Naive B cell (primary cell): ENCODE results near the gene NADK2. TPM values are rescaled to one million over a fixed set of nuclear protein-coding genes. Genes with fewer than 3 reads are reported as not detected.
A peak's percentile ranks its signal among the peaks of the same experiment; 100 is the strongest.
"Not testable (repeated sequence)": the region's sequence is repeated elsewhere in the genome, so short reads cannot be mapped to it uniquely, and the experiment has no call there.

Experiments
- ATAC-seq, 2 donors: fragments of 150-1000 bp; cut with Tn5 transposase; 2 replicates each; pipeline ENCODE4 v1.10.0; 2021; ENCODE audit warnings: low read depth in 2 of 2, mild to moderate bottlenecking in 2 of 2, moderate library complexity in 2 of 2
- DNase-seq: peaks from one replicate; pipeline ENCODE4 v3.0.0; 2022
- H3K27ac Mint-ChIP-seq, 6 donors: one replicate each; pipeline ENCODE4 v1.8.0; 2020 to 2022; ENCODE audit warnings: mild to moderate bottlenecking in 6 of 6, mixed read lengths in 6 of 6, moderate library complexity in 5 of 6, inconsistent platforms in 2 of 6
- H3K27me3 Mint-ChIP-seq, 3 donors: one replicate each; pipeline ENCODE4 v1.8.0; 2021 to 2022; ENCODE audit warnings: mixed read lengths in 3 of 3, mild to moderate bottlenecking in 1 of 3
- H3K36me3 Mint-ChIP-seq, 2 donors: one replicate each; pipeline ENCODE4 v1.8.0; 2020 to 2022; ENCODE audit warnings: mixed read lengths in 2 of 2, inconsistent platforms in 1 of 2, mild to moderate bottlenecking in 1 of 2
- H3K4me1 Mint-ChIP-seq, 3 donors: one replicate each; pipeline ENCODE4 v1.8.0; 2020 to 2022; ENCODE audit warnings: mixed read lengths in 3 of 3, inconsistent platforms in 1 of 3, mild to moderate bottlenecking in 1 of 3, moderate library complexity in 1 of 3
- H3K4me3 Mint-ChIP-seq, 8 donors: one replicate each; pipeline ENCODE4 v1.8.0; 2020 to 2022; ENCODE audit warnings: mild to moderate bottlenecking in 8 of 8, mixed read lengths in 8 of 8, moderate library complexity in 8 of 8, inconsistent platforms in 2 of 8
- H3K9me3 Mint-ChIP-seq, 7 donors: one replicate each; pipeline ENCODE4 v1.8.0; 2020 to 2022; ENCODE audit warnings: mixed read lengths in 7 of 7, mild to moderate bottlenecking in 5 of 7, inconsistent platforms in 2 of 7, moderate library complexity in 1 of 7
- polyA plus RNA-seq, 6 donors: library from polyadenylated mRNA; unstranded; fragments of 300-500 nt; fragmentation: Illumina TruSeq; gene quantifications; one replicate each; pipeline ENCODE4 v1.2.3, GENCODE V29; 2021; ENCODE audit warnings: low read depth in 6 of 6

The NADK2 gene
- polyA plus RNA-seq: 1 to 10 TPM; 1.0 to 7.1 (median 4.2) TPM

- H3K4me1 Mint-ChIP-seq: peaks cover 24 to 44% (median 27%) of the 10 kb centered on the region in 3 donors
- no peaks in the 10 kb centered on the region for H3K9me3 Mint-ChIP-seq
- H3K27ac Mint-ChIP-seq: peak within 1 kb of the TSS; percentile 91 to 97 (median 95)
- no peaks in the 10 kb centered on the region for H3K27me3 Mint-ChIP-seq
- DNase-seq: peak; percentile 94
- no peaks in the 10 kb centered on the region for H3K36me3 Mint-ChIP-seq
- peak within 1 kb of the TSS; percentile 85 to 97 (median 94) for H3K4me3 Mint-ChIP-seq
- peak; percentile 80 for ATAC-seq
These were observed at the start of gene NADK2 for GRCh38 chr5:36241631-36242533. TSS of gene NADK2 (minus strand) at chr5:36241925. CDS start at chr5:36241798, 127 bp downstream.

- no peak overlapping the region for H3K27ac Mint-ChIP-seq
- no peaks in the 10 kb centered on the region for H3K27me3 Mint-ChIP-seq
- H3K4me3 Mint-ChIP-seq: no peak overlapping the region
- no peaks in the 10 kb centered on the region for H3K36me3 Mint-ChIP-seq
- no peak for DNase-seq
- peaks cover 0 to 6% (median 0%) of the 10 kb centered on the region in 7 donors for H3K9me3 Mint-ChIP-seq
- peaks cover 0 to 6% (median 3%) of the 10 kb centered on the region in 3 donors for H3K4me1 Mint-ChIP-seq
- ATAC-seq: no peak
These were observed 44.3 kb upstream of the NADK2 start for GRCh38 chr5:36285837-36286615.

GRCh38 chr5:36283775-36284174, 42.0 kb upstream of the NADK2 start:
- H3K27ac Mint-ChIP-seq: peak overlapping the region in 2 of 6 donors; percentile 2 to 43
- not testable (repeated sequence) for DNase-seq, H3K36me3 Mint-ChIP-seq, H3K27me3 Mint-ChIP-seq, H3K9me3 Mint-ChIP-seq, H3K4me3 Mint-ChIP-seq, H3K4me1 Mint-ChIP-seq
- ATAC-seq: peak in 1 of 2 donors; percentile 27

DNA sequence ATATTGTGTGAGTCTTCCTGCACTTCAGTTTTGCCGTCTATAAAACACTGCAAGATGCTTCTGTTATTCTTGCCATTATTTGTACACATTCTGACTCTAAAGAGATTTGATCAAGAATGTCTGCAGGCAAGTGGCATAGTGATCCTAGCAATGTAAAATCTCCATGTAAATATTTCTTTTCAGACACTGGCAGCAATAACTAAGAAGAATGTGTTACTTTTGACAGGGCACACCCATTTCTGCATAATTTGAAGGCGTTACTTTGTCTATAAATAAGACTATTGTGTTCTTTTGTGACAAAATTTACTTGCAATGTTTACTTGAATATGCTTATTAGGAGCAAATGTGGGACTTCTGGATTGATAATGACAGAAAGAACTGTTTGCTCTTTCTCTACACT, 39.9 kb upstream of the NADK2 start:
- H3K4me1 Mint-ChIP-seq: peaks cover 4 to 17% (median 6%) of the 10 kb centered on the region in 3 donors
- H3K27me3 Mint-ChIP-seq: no peaks in the 10 kb centered on the region
- DNase-seq (no peak), ATAC-seq (no peak)
- no peaks in the 10 kb centered on the region for H3K9me3 Mint-ChIP-seq
- no peak overlapping the region for H3K4me3 Mint-ChIP-seq
- H3K27ac Mint-ChIP-seq: no peak overlapping the region
- H3K36me3 Mint-ChIP-seq: no peaks in the 10 kb centered on the region

DNA sequence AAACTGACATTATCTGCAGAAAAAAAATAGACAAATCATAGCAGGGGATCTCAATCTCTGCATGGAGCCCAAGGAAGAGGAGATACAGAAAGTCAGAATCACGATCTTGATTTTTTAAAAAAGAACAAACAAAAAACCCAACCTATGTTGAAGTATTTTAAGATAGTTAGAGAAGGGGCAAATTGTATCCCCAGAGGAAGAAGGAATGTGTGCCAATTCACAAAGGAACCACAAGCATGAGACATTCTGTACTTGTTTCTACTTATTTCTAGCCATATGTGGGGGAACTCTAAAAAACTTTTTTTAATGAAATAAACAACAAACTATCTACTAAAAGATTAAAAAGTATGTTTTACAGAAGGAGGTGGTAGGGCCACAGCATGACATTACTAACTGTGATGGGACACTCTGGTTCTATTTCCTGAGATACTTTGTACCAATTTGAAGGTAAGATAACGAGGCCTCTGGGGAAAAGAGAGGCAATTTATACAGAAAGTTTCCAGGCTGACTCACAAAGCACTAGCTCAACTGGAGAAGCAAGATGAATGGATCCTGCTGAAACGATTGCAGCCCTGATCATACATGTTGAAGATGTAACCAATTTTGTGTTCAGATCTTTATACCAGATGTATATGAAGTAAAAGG, 37.5 kb upstream of the NADK2 start:
- Mint-ChIP-seq H3K27me3 (no peaks in the 10 kb centered on the region), H3K4me3 (no peak overlapping the region), H3K4me1 (peaks cover 4 to 17% (median 6%) of the 10 kb centered on the region in 3 donors), H3K27ac (peak overlapping the region in 1 of 6 donors; percentile 72), H3K9me3 (no peaks in the 10 kb centered on the region), H3K36me3 (peaks cover 0 to 4% of the 10 kb centered on the region in 2 donors)
- ATAC-seq (no peak), DNase-seq (no peak)

GRCh38 chr5:36277521-36278176, 35.9 kb upstream of the NADK2 start:
- peaks cover 3 to 11% (median 4%) of the 10 kb centered on the region in 3 donors for H3K4me1 Mint-ChIP-seq
- H3K4me3 Mint-ChIP-seq: no peak overlapping the region
- DNase-seq: no peak
- H3K9me3 Mint-ChIP-seq: no peaks in the 10 kb centered on the region
- peak overlapping the region in 1 of 6 donors; percentile 7 for H3K27ac Mint-ChIP-seq
- H3K36me3 Mint-ChIP-seq: peaks cover 0 to 4% of the 10 kb centered on the region in 2 donors
- ATAC-seq: peak in 1 of 2 donors; percentile 30
- no peaks in the 10 kb centered on the region for H3K27me3 Mint-ChIP-seq

DNA sequence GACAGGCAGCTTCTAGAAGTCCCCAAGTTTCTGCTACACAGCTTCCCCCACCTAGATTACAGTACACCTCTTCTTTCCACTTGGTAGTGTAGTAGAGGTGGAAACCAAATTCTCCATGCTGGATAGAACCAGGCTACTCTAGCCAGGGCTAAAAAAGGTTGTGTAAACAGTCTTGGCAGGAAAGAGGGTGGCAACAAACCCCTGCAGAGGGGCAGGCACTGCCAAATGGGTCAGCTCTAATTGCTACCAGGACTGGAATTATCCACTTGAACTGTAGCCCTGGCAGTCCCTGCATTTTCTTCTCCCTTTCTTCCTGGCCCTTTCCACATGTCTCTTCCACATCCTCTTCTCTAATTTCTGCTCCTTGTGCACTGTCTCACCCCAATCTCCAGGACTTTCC, 35.1 kb upstream of the NADK2 start:
- H3K27me3 Mint-ChIP-seq: no peaks in the 10 kb centered on the region
- H3K9me3 Mint-ChIP-seq: no peaks in the 10 kb centered on the region
- DNase-seq: no peak
- peaks cover 3 to 11% (median 4%) of the 10 kb centered on the region in 3 donors for H3K4me1 Mint-ChIP-seq
- no peak overlapping the region for H3K4me3 Mint-ChIP-seq
- H3K36me3 Mint-ChIP-seq: peaks cover 0 to 4% of the 10 kb centered on the region in 2 donors
- no peak for ATAC-seq
- no peak overlapping the region for H3K27ac Mint-ChIP-seq

DNA sequence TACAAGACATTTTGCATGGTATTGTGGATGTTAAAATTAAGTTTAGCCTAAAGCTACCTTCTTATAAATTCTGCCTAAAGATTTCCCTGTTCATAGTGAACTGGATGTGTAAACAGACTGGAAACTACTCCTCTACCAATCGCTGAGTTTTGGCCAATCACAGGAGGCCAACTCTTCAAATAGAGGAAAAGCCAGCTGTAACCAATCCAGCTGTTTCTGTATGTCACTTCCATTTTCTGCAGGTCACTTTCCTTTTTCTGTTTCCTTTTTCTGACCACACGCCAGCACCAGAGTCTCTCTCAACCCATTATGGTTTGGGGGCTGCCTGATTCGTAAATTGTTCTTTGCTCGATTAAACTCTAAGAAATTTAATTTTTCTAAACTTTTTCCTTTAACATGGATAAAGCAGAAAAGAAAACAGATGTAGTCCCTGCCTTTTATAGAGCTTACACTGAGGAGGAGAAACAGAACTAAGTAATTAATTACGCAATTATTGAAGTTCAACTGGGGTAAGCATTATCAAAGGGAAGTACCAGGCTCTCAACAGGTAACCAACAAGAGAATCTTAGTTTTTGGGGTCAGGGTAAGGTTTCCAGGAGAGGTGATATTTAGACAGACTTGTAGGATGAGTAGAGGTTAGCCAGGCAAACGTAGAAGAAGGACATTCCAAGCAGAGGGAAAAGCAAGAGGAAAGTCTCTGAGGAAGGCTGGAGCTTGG, 32.2 kb upstream of the NADK2 start:
- Mint-ChIP-seq H3K27me3 (no peaks in the 10 kb centered on the region), H3K4me1 (peaks cover 3 to 11% (median 4%) of the 10 kb centered on the region in 3 donors), H3K36me3 (peaks cover 0 to 4% of the 10 kb centered on the region in 2 donors), H3K9me3 (no peaks in the 10 kb centered on the region), H3K27ac (peak overlapping the region in 2 of 6 donors; percentile 48 to 62), H3K4me3 (no peak overlapping the region)
- no peak for ATAC-seq
- no peak for DNase-seq

DNA sequence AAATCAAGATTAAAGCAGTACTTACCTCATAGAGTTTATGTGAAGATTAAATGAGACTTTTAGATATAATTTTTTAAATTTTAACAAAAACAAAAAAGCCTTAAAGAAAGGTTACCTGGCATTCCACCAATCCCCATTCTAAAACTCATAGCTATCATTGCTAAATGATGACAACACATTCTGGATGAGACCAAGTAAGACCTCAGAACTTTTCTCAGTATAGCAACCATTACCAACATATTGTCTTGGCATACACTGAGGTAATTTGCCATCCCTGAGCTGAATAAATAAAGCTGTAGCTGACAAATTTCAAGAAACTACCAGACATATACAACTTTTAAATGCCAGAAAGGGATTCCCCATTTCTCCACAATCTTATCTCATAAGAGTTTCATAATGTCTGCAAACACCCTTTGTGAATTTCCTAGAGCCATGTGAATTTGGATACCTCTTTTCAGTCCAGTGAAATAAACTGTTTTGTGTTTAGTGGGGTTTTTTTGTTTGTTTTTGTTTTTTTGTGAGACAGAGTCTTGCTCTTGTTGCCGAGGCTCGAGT, 30.5 kb upstream of the NADK2 start:
- H3K36me3 Mint-ChIP-seq: peaks cover 0 to 4% of the 10 kb centered on the region in 2 donors
- peaks cover 0 to 4% (median 0%) of the 10 kb centered on the region in 3 donors for H3K4me1 Mint-ChIP-seq
- ATAC-seq (no peak), DNase-seq (no peak)
- no peaks in the 10 kb centered on the region for H3K27me3 Mint-ChIP-seq
- H3K27ac Mint-ChIP-seq: no peak overlapping the region
- no peak overlapping the region for H3K4me3 Mint-ChIP-seq
- no peaks in the 10 kb centered on the region for H3K9me3 Mint-ChIP-seq

DNA sequence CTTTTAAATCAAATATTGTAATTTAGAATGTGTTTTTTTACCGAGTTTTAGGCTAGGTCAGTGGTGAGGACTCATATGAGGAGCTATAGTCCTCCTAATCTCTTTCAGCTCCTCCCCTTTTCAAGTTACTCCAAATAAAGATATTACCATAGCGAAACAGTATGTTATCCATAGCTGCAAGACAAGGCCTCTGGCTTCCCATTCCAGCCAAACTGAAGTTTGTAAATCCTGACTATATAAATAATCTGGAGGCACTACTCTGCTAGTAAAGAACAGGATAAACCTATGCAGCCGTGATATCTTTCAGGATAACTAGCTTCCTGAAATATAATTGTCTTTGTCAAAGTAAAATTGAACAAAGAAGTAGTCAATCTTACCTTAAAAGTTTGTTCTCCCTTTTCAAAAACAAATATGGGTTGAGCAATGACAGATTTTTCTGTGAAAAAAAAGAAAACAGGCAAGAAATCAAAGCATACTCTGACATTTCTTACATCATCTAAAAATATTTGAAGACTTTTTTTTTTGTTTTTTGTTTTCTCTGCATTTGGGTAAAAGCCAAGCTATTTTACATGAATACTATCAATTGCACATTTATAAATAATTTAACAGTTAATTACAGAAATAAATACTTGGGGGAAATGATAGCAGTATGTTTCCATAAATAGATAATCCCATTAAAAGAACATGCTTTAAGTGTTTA, 29.3 kb upstream of the NADK2 start:
- ATAC-seq: no peak
- H3K9me3 Mint-ChIP-seq: no peaks in the 10 kb centered on the region
- DNase-seq: no peak
- no peak overlapping the region for H3K27ac Mint-ChIP-seq
- H3K27me3 Mint-ChIP-seq: no peaks in the 10 kb centered on the region
- H3K36me3 Mint-ChIP-seq: peaks cover 0 to 4% of the 10 kb centered on the region in 2 donors
- no peaks in the 10 kb centered on the region for H3K4me1 Mint-ChIP-seq
- H3K4me3 Mint-ChIP-seq: no peak overlapping the region

DNA sequence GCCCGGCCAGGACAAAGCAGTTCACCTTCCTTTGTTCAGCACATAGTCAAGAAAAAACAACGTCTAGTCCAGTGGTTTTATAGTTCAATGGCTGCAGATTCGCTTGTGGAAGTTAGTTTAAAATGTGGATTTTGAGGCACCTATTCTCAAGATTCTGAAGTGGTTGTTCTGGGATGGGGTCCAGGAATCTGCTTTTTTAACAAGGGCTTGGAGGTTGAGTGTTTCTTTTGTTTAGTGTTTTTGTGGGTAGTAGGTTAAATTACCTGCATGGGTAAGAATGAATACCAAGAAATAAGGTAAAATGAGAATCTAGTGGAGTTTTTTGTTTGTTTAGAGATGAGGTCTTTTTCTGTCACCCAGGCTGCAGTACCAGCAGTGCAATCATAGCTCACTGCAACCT, 28.4 kb upstream of the NADK2 start:
- no peaks in the 10 kb centered on the region for H3K36me3 Mint-ChIP-seq
- no peaks in the 10 kb centered on the region for H3K27me3 Mint-ChIP-seq
- no peaks in the 10 kb centered on the region for H3K9me3 Mint-ChIP-seq
- ATAC-seq (no peak), DNase-seq (no peak)
- H3K27ac Mint-ChIP-seq: no peak overlapping the region
- H3K4me1 Mint-ChIP-seq: peaks cover 0 to 2% (median 0%) of the 10 kb centered on the region in 3 donors
- peak overlapping the region in 1 of 8 donors; percentile 25 for H3K4me3 Mint-ChIP-seq

DNA sequence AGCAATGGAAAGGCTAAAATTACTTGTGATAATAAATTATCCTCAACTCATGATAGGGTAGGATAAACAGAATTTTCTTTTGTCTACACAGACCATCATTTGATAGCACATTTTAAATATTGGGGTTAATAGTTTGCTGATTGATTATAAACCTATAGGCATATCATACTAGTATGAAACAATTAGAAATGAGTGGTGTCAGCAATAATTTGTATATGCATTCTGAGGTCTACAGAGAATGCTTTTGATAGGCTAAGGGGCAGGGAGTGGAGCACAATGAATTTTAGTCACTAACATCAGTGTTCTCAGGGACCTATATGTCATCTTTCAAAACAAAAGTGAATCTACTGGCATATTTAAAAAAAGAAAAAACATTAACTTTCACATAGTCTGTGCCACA, 27.8 kb upstream of the NADK2 start:
- H3K27me3 Mint-ChIP-seq: peaks cover 0 to 2% (median 0%) of the 10 kb centered on the region in 3 donors
- peaks cover 0 to 2% (median 0%) of the 10 kb centered on the region in 3 donors for H3K4me1 Mint-ChIP-seq
- DNase-seq (no peak), ATAC-seq (no peak)
- no peaks in the 10 kb centered on the region for H3K36me3 Mint-ChIP-seq
- no peak overlapping the region for H3K27ac Mint-ChIP-seq
- H3K4me3 Mint-ChIP-seq: no peak overlapping the region
- H3K9me3 Mint-ChIP-seq: no peaks in the 10 kb centered on the region
